H1 (cell line): ENCODE measurements around the gene P3H2. TPM values are rescaled to one million over a fixed set of nuclear protein-coding genes. Genes with fewer than 3 reads are reported as not detected.

Source experiments
- CTCF ChIA-PET: fragments of 300-600 bp; sonication (Branson Sonifier 250); formaldehyde crosslinking; loops from one replicate; lab custom pipeline; 2021; ENCODE audit not compliant: partially characterized antibody; lab: Charles Lee
- POLR2A ChIA-PET: fragments of 300-600 bp; sonication (Branson Sonifier 250); formaldehyde crosslinking; loops from one replicate; lab custom pipeline; 2021; ENCODE audit warnings: inconsistent platforms; ENCODE audit not compliant: partially characterized antibody; lab: Charles Lee
- DNase-seq, 2 experiments: peaks; one replicate each; pipeline versions ENCODE4 v3.0.0 to v3.0.0-alpha.2; 2010 to 2022; ENCODE audit warnings: low spot score in 2 of 2, low read depth in 1 of 2, mixed read lengths in 1 of 2
- FAIRE-seq: peaks from 2 replicates; lab custom pipeline; 2011; peaks lifted over from hg19 to GRCh38; lab: Jason Lieb, UNC
- H2AFZ ChIP-seq: 2 replicates; pipeline ENCODE4 v1.8.1; 2012; ENCODE audit warnings: low read length, inconsistent platforms
- H2AK5ac ChIP-seq: 2 replicates; pipeline ENCODE4 v1.6.1; 2013; ENCODE audit warnings: low read depth, low read length
- H2BK120ac ChIP-seq: replicated peaks from 2 replicates; pipeline ENCODE3; 2013; ENCODE audit warnings: low read depth, low read length, inconsistent platforms
- H2BK12ac ChIP-seq: 2 replicates; pipeline ENCODE4 v1.6.1; 2013; ENCODE audit warnings: low read depth, low read length
- H2BK15ac ChIP-seq: 2 replicates; pipeline ENCODE4 v1.6.1; 2013; ENCODE audit warnings: low read length
- H2BK20ac ChIP-seq: 2 replicates; pipeline ENCODE4 v1.6.1; 2013; ENCODE audit warnings: low read length
- H2BK5ac ChIP-seq: 2 replicates; pipeline ENCODE4 v1.6.1; 2013; ENCODE audit warnings: low read depth, low read length
- H3K14ac ChIP-seq: 2 replicates; pipeline ENCODE4 v1.6.1; 2013; ENCODE audit warnings: inconsistent platforms; ENCODE audit not compliant: insufficient read length
- H3K18ac ChIP-seq: 2 replicates; pipeline ENCODE4 v1.6.1; 2013; ENCODE audit warnings: low read length; ENCODE audit errors: extremely low read depth
- H3K23ac ChIP-seq: 2 replicates; pipeline ENCODE4 v1.6.1; 2013; ENCODE audit warnings: inconsistent platforms; ENCODE audit not compliant: insufficient read length
- H3K23me2 ChIP-seq: 2 replicates; pipeline ENCODE4 v1.6.1; 2013; ENCODE audit warnings: low read depth, low read length
- H3K27ac ChIP-seq: 2 replicates; pipeline ENCODE4 v1.6.1; 2011; ENCODE audit warnings: low read depth, low read length, inconsistent platforms
- H3K27me3 ChIP-seq, 4 experiments: replicated peaks in 1 of 4; 1 replicate in 1 of 4; 2 replicates in 3 of 4; pipeline versions ENCODE4 v1.6.1 to v1.8.1; 2011 to 2013; ENCODE audit warnings: low read length in 3 of 4, mild to moderate bottlenecking in 3 of 4, inconsistent platforms in 2 of 4, mixed read lengths in 2 of 4, moderate library complexity in 1 of 4; ENCODE audit not compliant: control insufficient read depth in 3 of 4, insufficient read depth in 3 of 4; ENCODE audit errors: extremely low read depth in 1 of 4
- H3K36me3 ChIP-seq, 4 experiments: 2 replicates each; pipeline versions ENCODE4 v1.6.1 to v1.8.1; 2011 to 2013; ENCODE audit warnings: mild to moderate bottlenecking in 4 of 4, low read length in 3 of 4, moderate library complexity in 2 of 4, control low read depth in 1 of 4, inconsistent platforms in 1 of 4; ENCODE audit not compliant: insufficient read depth in 4 of 4, control insufficient read depth in 2 of 4
- H3K4ac ChIP-seq: replicated peaks from 2 replicates; pipeline ENCODE3; 2013; ENCODE audit warnings: low read length, low read depth, mixed read lengths, inconsistent platforms; ENCODE audit not compliant: insufficient read length
- H3K4me1 ChIP-seq, 4 experiments: replicated peaks in 1 of 4; 1 replicate in 1 of 4; 2 replicates in 3 of 4; pipeline versions ENCODE4 v1.6.1 to v1.8.1; 2011 to 2013; ENCODE audit warnings: low read length in 3 of 4, inconsistent platforms in 2 of 4, mixed read lengths in 1 of 4; ENCODE audit not compliant: insufficient read depth in 4 of 4, control insufficient read depth in 3 of 4
- H3K4me2 ChIP-seq, 2 experiments: 2 replicates each; pipeline versions ENCODE4 v1.6.1 to v1.8.1; 2011 to 2013; ENCODE audit warnings: low read depth in 2 of 2, low read length in 2 of 2, control low read depth in 1 of 2, inconsistent platforms in 1 of 2, mild to moderate bottlenecking in 1 of 2; ENCODE audit not compliant: insufficient read depth in 1 of 2
- H3K4me3 ChIP-seq, 4 experiments: fragments of 200-600, 300-600 bp in 1 of 4; sonication (generic), shearing (Covaris generic), sonication (Bioruptor Twin) in 1 of 4; 2 replicates each; pipeline versions ENCODE4 v1.5.1 to v1.8.1; 2011 to 2016; ENCODE audit warnings: low read length in 4 of 4, low read depth in 3 of 4, control low read depth in 2 of 4, inconsistent platforms in 2 of 4, mild to moderate bottlenecking in 2 of 4, mixed read lengths in 1 of 4, moderate library complexity in 1 of 4; ENCODE audit not compliant: insufficient read depth in 2 of 4; ENCODE audit errors: extremely low read depth in 1 of 4
- H3K56ac ChIP-seq: replicated peaks from 2 replicates; pipeline ENCODE3; 2013; ENCODE audit warnings: low read depth, mild to moderate bottlenecking, mixed read lengths, low read length, inconsistent platforms; ENCODE audit not compliant: insufficient read length
- H3K79me1 ChIP-seq: 2 replicates; pipeline ENCODE4 v1.6.1; 2013; ENCODE audit warnings: low read depth, low read length, control low read depth
- H3K79me2 ChIP-seq, 2 experiments: 2 replicates each; pipeline versions ENCODE4 v1.6.1 to v1.8.1; 2012 to 2013; ENCODE audit warnings: low read length in 2 of 2, mild to moderate bottlenecking in 2 of 2, inconsistent platforms in 1 of 2; ENCODE audit not compliant: insufficient read depth in 2 of 2, control insufficient read depth in 1 of 2
- H3K9ac ChIP-seq, 4 experiments: replicated peaks in 1 of 4; 1 replicate in 1 of 4; 2 replicates in 3 of 4; pipeline versions ENCODE4 v1.6.1 to v1.8.1; 2011 to 2013; ENCODE audit warnings: low read depth in 3 of 4, low read length in 3 of 4, control low read depth in 2 of 4, mild to moderate bottlenecking in 2 of 4, moderate library complexity in 2 of 4, inconsistent platforms in 1 of 4; ENCODE audit errors: extremely low read depth in 1 of 4
- H3K9me3 ChIP-seq, 2 experiments: 2 replicates each; pipeline versions ENCODE4 v1.6.1 to v1.8.1; 2012 to 2013; ENCODE audit warnings: mild to moderate bottlenecking in 2 of 2, moderate library complexity in 2 of 2, control low read depth in 1 of 2, inconsistent platforms in 1 of 2, low read depth in 1 of 2, low read length in 1 of 2, mixed read lengths in 1 of 2; ENCODE audit not compliant: insufficient read depth in 2 of 2
- H4K20me1 ChIP-seq, 2 experiments: replicated peaks in 1 of 2; 2 replicates each; pipeline versions ENCODE3 to v1.8.1; 2011 to 2013; ENCODE audit warnings: inconsistent platforms in 2 of 2, low read length in 2 of 2, mild to moderate bottlenecking in 1 of 2; ENCODE audit not compliant: insufficient read depth in 2 of 2, control insufficient read depth in 1 of 2
- H4K5ac ChIP-seq: 2 replicates; pipeline ENCODE4 v1.6.1; 2013; ENCODE audit warnings: low read length, low read depth, mixed read lengths, inconsistent platforms; ENCODE audit not compliant: insufficient read length
- H4K8ac ChIP-seq: 2 replicates; pipeline ENCODE4 v1.8.0; 2013; ENCODE audit warnings: mild to moderate bottlenecking, moderate library complexity, low read length, inconsistent platforms; ENCODE audit not compliant: insufficient read depth; ENCODE audit errors: extremely low read depth
- H4K91ac ChIP-seq: replicated peaks from 2 replicates; pipeline ENCODE3; 2013; ENCODE audit warnings: low read length, mixed read lengths, inconsistent platforms; ENCODE audit not compliant: insufficient read length
- CBX5 ChIP-seq: fragments of 300-800, 300-1000 bp; sonication (generic); IDR thresholded peaks from 2 replicates; pipeline ENCODE4 v1.7.1; 2016; ENCODE audit warnings: antibody characterized with exemption, low read length, low read depth
- EP300 ChIP-seq, 2 experiments: IDR thresholded peaks; 1 replicate in 1 of 2; 2 replicates in 1 of 2; pipeline ENCODE4 v1.6.1; 2011 to 2012; ENCODE audit warnings: low read depth in 2 of 2, low read length in 2 of 2, mild to moderate bottlenecking in 2 of 2, borderline replicate concordance in 1 of 2, inconsistent platforms in 1 of 2, moderate library complexity in 1 of 2
- KDM1A ChIP-seq: fragments of 200-600, 300-600 bp; sonication (generic); IDR thresholded peaks from 2 replicates; pipeline ENCODE4 v1.7.1; 2016; ENCODE audit warnings: mild to moderate bottlenecking, low read length, borderline replicate concordance
- POLR2A ChIP-seq, 2 experiments: IDR thresholded peaks; 1 replicate in 1 of 2; 2 replicates in 1 of 2; pipeline ENCODE4 v1.6.1; 2011; ENCODE audit warnings: low read depth in 2 of 2, low read length in 2 of 2, mild to moderate bottlenecking in 2 of 2; ENCODE audit errors: control extremely low read depth in 1 of 2
- RXRA ChIP-seq: IDR thresholded peaks from 2 replicates; pipeline ENCODE4 v1.6.1; 2011; ENCODE audit warnings: low read depth, mild to moderate bottlenecking, low read length, moderate library complexity; ENCODE audit not compliant: insufficient read depth
- TBP ChIP-seq: IDR thresholded peaks from 2 replicates; pipeline ENCODE4 v1.6.1; 2011; ENCODE audit warnings: low read depth, low read length, improper control_type of control experiment
- TEAD4 ChIP-seq: IDR thresholded peaks from 2 replicates; pipeline ENCODE4 v1.6.1; 2012; ENCODE audit warnings: low read depth, low read length, inconsistent platforms, mixed read lengths
- YY1 ChIP-seq: IDR thresholded peaks from 2 replicates; pipeline ENCODE4 v1.6.1; 2011; ENCODE audit warnings: low read depth, mild to moderate bottlenecking, low read length
- WGBS, 2 experiments: shearing (Covaris generic) in 1 of 2; methylation state at CpG; one replicate each; pipeline versions ENCODE4 v1.1.6 to v1.1.7; 2013 to 2015; ENCODE audit warnings: low lambda C conversion rate in 2 of 2, mixed read lengths in 2 of 2, inconsistent platforms in 1 of 2, low coverage in 1 of 2, missing lambda C conversion rate in 1 of 2; ENCODE audit not compliant: insufficient replicate concordance in 2 of 2, insufficient coverage in 1 of 2, insufficient read length in 1 of 2; ENCODE audit errors: extremely low coverage in 1 of 2, missing lambda C conversion rate in 1 of 2; 5-methylcytosine and 5-hydroxymethylcytosine counted together
- polyA plus RNA-seq, 7 experiments: library from polyadenylated mRNA; depleted of rRNA in 3 of 7; stranded (reverse) in 5 of 7; unstranded in 2 of 7; fragments of >200 nt in 5 of 7; fragments of 200-250 nt in 2 of 7; gene quantifications; 1 replicate in 5 of 7; 2 replicates in 1 of 7; 4 replicates in 1 of 7; pipeline versions ENCODE4 v1.2.1 to v1.2.3, GENCODE V29; 2011 to 2013; ENCODE audit warnings: missing spikeins in 2 of 7, mixed read lengths in 2 of 7
- total RNA-seq: library from RNA; stranded (reverse); fragmentation: NEBNext Ultra II Directional; extraction: Animal tissue kit (Norgen Biotek cat#: 25700); gene quantifications from 2 replicates; pipeline ENCODE4 v1.2.1, GENCODE V29; 2021

Gene P3H2
- total and polyA plus RNA-seq, 2 of the 8 experiments (the other 6 are each of a cell fraction or from before 2014, with no cell fraction given), result 40.5 to 60.4 TPM

DNA sequence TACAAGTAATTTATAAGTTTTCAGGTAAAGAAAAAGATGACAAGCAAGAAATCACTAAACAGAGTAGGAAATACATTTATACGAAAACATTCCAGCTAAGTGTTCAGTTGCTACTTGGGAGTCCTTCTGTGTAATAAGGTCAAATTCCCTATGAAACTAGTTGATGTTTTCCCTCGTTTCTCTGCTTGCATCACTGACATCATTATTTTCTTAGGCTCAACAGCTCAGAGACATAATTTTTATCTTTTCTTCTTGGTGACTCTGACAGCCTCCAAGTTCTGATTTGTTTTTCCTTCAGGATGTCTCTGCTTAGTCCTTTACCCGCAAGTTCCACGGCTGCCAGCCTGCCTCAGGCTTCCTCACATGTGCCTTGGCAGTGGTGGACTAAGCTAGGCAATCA, 173.6 kb downstream of the P3H2 start:
- no peak overlapping the region for H4K8ac ChIP-seq
- no peaks in the 10 kb centered on the region for H3K9me3 ChIP-seq
- DNase-seq, result no peak
- H3K36me3 ChIP-seq, result no peaks in the 10 kb centered on the region
- no peak overlapping the region for H3K56ac ChIP-seq
- H3K27ac ChIP-seq, result no peak overlapping the region
- no peak overlapping the region for H3K23ac ChIP-seq
- no peak overlapping the region for H2BK12ac ChIP-seq
- H4K91ac ChIP-seq, result no peak overlapping the region
- no peaks in the 10 kb centered on the region for H3K27me3 ChIP-seq
- no peak overlapping the region for H3K4me3 ChIP-seq
- no peak overlapping the region for H2BK15ac ChIP-seq
- H3K4ac ChIP-seq, result no peak overlapping the region
- H3K18ac ChIP-seq, result no peak overlapping the region
- H4K5ac ChIP-seq, result no peak overlapping the region
- H3K23me2 ChIP-seq, result no peaks in the 10 kb centered on the region; the same call in 1 of the 2 replicates
- TF ChIP-seq EP300 (IDR thresholded peaks at IDR 0.05; ENCODE audit: borderline replicate concordance in 1 of 2, low read depth in 2 of 2, low read length in 2 of 2), result no peak
- TF ChIP-seq POLR2A (IDR thresholded peaks at IDR 0.05; ENCODE audit: control extremely low read depth in 1 of 2, low read depth in 2 of 2, low read length in 2 of 2), result no peak
- no peak for TF ChIP-seq RXRA
- TF ChIP-seq YY1, result no peak
- no peak for TF ChIP-seq TEAD4
- TF ChIP-seq KDM1A, result no peak
- TF ChIP-seq TBP, result no peak
- TF ChIP-seq CBX5, result no peak
- TF ChIP-seq, all 59 proteins: peak for 0
- Histone ChIP-seq H3K9ac (no peak overlapping the region), H2BK120ac (no peak overlapping the region), H3K4me2 (no peak overlapping the region), H4K20me1 (no peaks in the 10 kb centered on the region), H3K4me1 (no peaks in the 10 kb centered on the region), H3K79me2 (no peaks in the 10 kb centered on the region), H3K79me1 (no peaks in the 10 kb centered on the region), H2BK5ac (no peak overlapping the region), H2BK20ac (no peak overlapping the region), H2AK5ac (no peak overlapping the region), H3K14ac (no peak overlapping the region), H2AFZ (no peak overlapping the region)
- 91% methylated on average over 4 of the region's 4 CpGs; no CpG with 5 or more reads in 1 of the 2 experiments for WGBS, 2 experiments
- ChIA-PET POLR2A (no interaction called here), CTCF (interaction anchor here (0.6 to 6.8 kb wide), 25 partner anchors 10 to 681 kb away, joined by 3 to 68 read pairs (median 5); no protein-coding TSS in a partner anchor)
- FAIRE-seq, result no peak
